ENCODE data around the gene NPR2.

Gene NPR2

GRCh38 chr9:35814841-35815543 is 23.6 kb downstream of the NPR2 start, which contains the start of gene HINT2:
TSS of gene HINT2 (minus strand) at chr9:35815042. CDS start at chr9:35814979, 63 bp downstream.
- Histone ChIP-seq H3K9me3 (ENCODE audit: control insufficient read depth in 2 of 2, low read length in 2 of 2) (no peaks in the 10 kb centered on the region), H3K36me3 (ENCODE audit: control insufficient read depth in 2 of 2, insufficient read depth in 2 of 2, low read length in 2 of 2) (peaks cover 0 to 2% of the 10 kb centered on the region in 2 donors), H3K27ac (ENCODE audit: low read length) (peak within 1 kb of the TSS; percentile 93), H3K4me1 (ENCODE audit: control insufficient read depth, insufficient read depth, low read length) (peaks cover 41% of the 10 kb centered on the region), H3K4me3 (ENCODE audit: low read length in 2 of 2) (peak within 1 kb of the TSS; percentile 81 to 85), H3K9ac (ENCODE audit: low read length in 2 of 2) (peak within 1 kb of the TSS; percentile 76 to 87), H3K27me3 (ENCODE audit: control insufficient read depth in 1 of 2, insufficient read depth in 2 of 2, low read length in 2 of 2) (no peaks in the 10 kb centered on the region)

GRCh38 chr9:35816708-35817107 is 25.3 kb downstream of the NPR2 start:
- Histone ChIP-seq H3K4me1 (ENCODE audit: control insufficient read depth, insufficient read depth, low read length) (peaks cover 30% of the 10 kb centered on the region), H3K27ac (ENCODE audit: low read length) (no peak overlapping the region), H3K4me3 (ENCODE audit: low read length in 2 of 2) (no peak overlapping the region), H3K36me3 (ENCODE audit: control insufficient read depth in 2 of 2, insufficient read depth in 2 of 2, low read length in 2 of 2) (no peaks in the 10 kb centered on the region), H3K9ac (ENCODE audit: low read length in 2 of 2) (no peak overlapping the region), H3K9me3 (ENCODE audit: control insufficient read depth in 2 of 2, low read length in 2 of 2) (no peaks in the 10 kb centered on the region), H3K27me3 (ENCODE audit: control insufficient read depth in 1 of 2, insufficient read depth in 2 of 2, low read length in 2 of 2) (no peaks in the 10 kb centered on the region)

GRCh38 chr9:35818341-35818740 is 26.9 kb downstream of the NPR2 start:
- Histone ChIP-seq H3K4me3 (ENCODE audit: low read length in 2 of 2) (no peak overlapping the region), H3K9me3 (ENCODE audit: control insufficient read depth in 2 of 2, low read length in 2 of 2) (no peaks in the 10 kb centered on the region), H3K9ac (ENCODE audit: low read length in 2 of 2) (no peak overlapping the region), H3K27ac (ENCODE audit: low read length) (no peak overlapping the region), H3K27me3 (ENCODE audit: control insufficient read depth in 1 of 2, insufficient read depth in 2 of 2, low read length in 2 of 2) (no peaks in the 10 kb centered on the region), H3K36me3 (ENCODE audit: control insufficient read depth in 2 of 2, insufficient read depth in 2 of 2, low read length in 2 of 2) (no peaks in the 10 kb centered on the region), H3K4me1 (ENCODE audit: control insufficient read depth, insufficient read depth, low read length) (peaks cover 17% of the 10 kb centered on the region)

- H3K9me3 ChIP-seq (ENCODE audit: control insufficient read depth in 2 of 2, low read length in 2 of 2), result no peaks in the 10 kb centered on the region
- peaks cover 5% of the 10 kb centered on the region for H3K4me1 ChIP-seq (ENCODE audit: control insufficient read depth, insufficient read depth, low read length)
- H3K27me3 ChIP-seq (ENCODE audit: control insufficient read depth in 1 of 2, insufficient read depth in 2 of 2, low read length in 2 of 2), result no peaks in the 10 kb centered on the region
- no peak overlapping the region for H3K9ac ChIP-seq (ENCODE audit: low read length in 2 of 2)
- H3K27ac ChIP-seq (ENCODE audit: low read length), result no peak overlapping the region
- H3K36me3 ChIP-seq (ENCODE audit: control insufficient read depth in 2 of 2, insufficient read depth in 2 of 2, low read length in 2 of 2), result no peaks in the 10 kb centered on the region
- H3K4me3 ChIP-seq (ENCODE audit: low read length in 2 of 2), result no peak overlapping the region
Observed at GRCh38 chr9:35820076-35820475, 28.7 kb downstream of the NPR2 start.

GRCh38 chr9:35822926-35823325 is 31.5 kb downstream of the NPR2 start:
- H3K9me3 ChIP-seq (ENCODE audit: control insufficient read depth in 2 of 2, low read length in 2 of 2), result no peaks in the 10 kb centered on the region
- peaks cover 3% of the 10 kb centered on the region for H3K4me1 ChIP-seq (ENCODE audit: control insufficient read depth, insufficient read depth, low read length)
- H3K27me3 ChIP-seq (ENCODE audit: control insufficient read depth in 1 of 2, insufficient read depth in 2 of 2, low read length in 2 of 2), result no peaks in the 10 kb centered on the region
- H3K36me3 ChIP-seq (ENCODE audit: control insufficient read depth in 2 of 2, insufficient read depth in 2 of 2, low read length in 2 of 2), result no peaks in the 10 kb centered on the region
- no peak overlapping the region for H3K27ac ChIP-seq (ENCODE audit: low read length)
- H3K4me3 ChIP-seq (ENCODE audit: low read length in 2 of 2), result no peak overlapping the region
- H3K9ac ChIP-seq (ENCODE audit: low read length in 2 of 2), result no peak overlapping the region

GRCh38 chr9:35826071-35826701 is 34.8 kb downstream of the NPR2 start:
- Histone ChIP-seq H3K9ac (ENCODE audit: low read length in 2 of 2) (peak overlapping the region in 1 of 2 donors; percentile 55), H3K27me3 (ENCODE audit: control insufficient read depth in 1 of 2, insufficient read depth in 2 of 2, low read length in 2 of 2) (no peaks in the 10 kb centered on the region), H3K9me3 (ENCODE audit: control insufficient read depth in 2 of 2, low read length in 2 of 2) (no peaks in the 10 kb centered on the region), H3K27ac (ENCODE audit: low read length) (no peak overlapping the region), H3K4me3 (ENCODE audit: low read length in 2 of 2) (no peak overlapping the region), H3K4me1 (ENCODE audit: control insufficient read depth, insufficient read depth, low read length) (peaks cover 28% of the 10 kb centered on the region), H3K36me3 (ENCODE audit: control insufficient read depth in 2 of 2, insufficient read depth in 2 of 2, low read length in 2 of 2) (no peaks in the 10 kb centered on the region)

GRCh38 chr9:35827486-35827885 is 36.1 kb downstream of the NPR2 start:
- Histone ChIP-seq H3K9ac (ENCODE audit: low read length in 2 of 2) (no peak overlapping the region), H3K36me3 (ENCODE audit: control insufficient read depth in 2 of 2, insufficient read depth in 2 of 2, low read length in 2 of 2) (peaks cover 0 to 3% of the 10 kb centered on the region in 2 donors), H3K9me3 (ENCODE audit: control insufficient read depth in 2 of 2, low read length in 2 of 2) (no peaks in the 10 kb centered on the region), H3K4me3 (ENCODE audit: low read length in 2 of 2) (no peak overlapping the region), H3K4me1 (ENCODE audit: control insufficient read depth, insufficient read depth, low read length) (peaks cover 34% of the 10 kb centered on the region), H3K27ac (ENCODE audit: low read length) (no peak overlapping the region), H3K27me3 (ENCODE audit: control insufficient read depth in 1 of 2, insufficient read depth in 2 of 2, low read length in 2 of 2) (no peaks in the 10 kb centered on the region)

- Histone ChIP-seq H3K4me3 (ENCODE audit: low read length in 2 of 2) (peak within 1 kb of the TSS; percentile 66 to 89), H3K4me1 (ENCODE audit: control insufficient read depth, insufficient read depth, low read length) (peaks cover 34% of the 10 kb centered on the region), H3K36me3 (ENCODE audit: control insufficient read depth in 2 of 2, insufficient read depth in 2 of 2, low read length in 2 of 2) (peaks cover 0 to 4% of the 10 kb centered on the region in 2 donors), H3K27ac (ENCODE audit: low read length) (peak within 1 kb of the TSS; percentile 86), H3K27me3 (ENCODE audit: control insufficient read depth in 1 of 2, insufficient read depth in 2 of 2, low read length in 2 of 2) (no peaks in the 10 kb centered on the region), H3K9me3 (ENCODE audit: control insufficient read depth in 2 of 2, low read length in 2 of 2) (no peaks in the 10 kb centered on the region), H3K9ac (ENCODE audit: low read length in 2 of 2) (peak within 1 kb of the TSS; percentile 68 to 95)
Observed at GRCh38 chr9:35828716-35829083, 37.3 kb downstream of the NPR2 start, which contains the start of gene FAM221B. TSS of gene FAM221B (minus strand) at chr9:35828732. CDS start at chr9:35826161, 2,571 bp downstream.

- Histone ChIP-seq H3K4me1 (ENCODE audit: control insufficient read depth, insufficient read depth, low read length) (peaks cover 34% of the 10 kb centered on the region), H3K27ac (ENCODE audit: low read length) (peak within 1 kb of the TSS; percentile 86), H3K36me3 (ENCODE audit: control insufficient read depth in 2 of 2, insufficient read depth in 2 of 2, low read length in 2 of 2) (peaks cover 0 to 4% of the 10 kb centered on the region in 2 donors), H3K9ac (ENCODE audit: low read length in 2 of 2) (peak within 1 kb of the TSS; percentile 68 to 95), H3K9me3 (ENCODE audit: control insufficient read depth in 2 of 2, low read length in 2 of 2) (no peaks in the 10 kb centered on the region), H3K27me3 (ENCODE audit: control insufficient read depth in 1 of 2, insufficient read depth in 2 of 2, low read length in 2 of 2) (no peaks in the 10 kb centered on the region), H3K4me3 (ENCODE audit: low read length in 2 of 2) (peak within 1 kb of the TSS; percentile 66 to 89)
Observed at GRCh38 chr9:35829084-35829763, 37.8 kb downstream of the NPR2 start, which contains the start of gene TMEM8B. TSS of gene TMEM8B (plus strand) at chr9:35829228. CDS start at chr9:35829448, 220 bp downstream.

- peaks cover 37% of the 10 kb centered on the region for H3K4me1 ChIP-seq (ENCODE audit: control insufficient read depth, insufficient read depth, low read length)
- H3K9me3 ChIP-seq (ENCODE audit: control insufficient read depth in 2 of 2, low read length in 2 of 2), result no peaks in the 10 kb centered on the region
- H3K36me3 ChIP-seq (ENCODE audit: control insufficient read depth in 2 of 2, insufficient read depth in 2 of 2, low read length in 2 of 2), result peaks cover 2 to 4% of the 10 kb centered on the region in 2 donors
- peak overlapping the region; percentile 86 for H3K27ac ChIP-seq (ENCODE audit: low read length)
- H3K27me3 ChIP-seq (ENCODE audit: control insufficient read depth in 1 of 2, insufficient read depth in 2 of 2, low read length in 2 of 2), result no peaks in the 10 kb centered on the region
- H3K9ac ChIP-seq (ENCODE audit: low read length in 2 of 2), result peak overlapping the region; percentile 68 to 95
- H3K4me3 ChIP-seq (ENCODE audit: low read length in 2 of 2), result peak overlapping the region; percentile 66 to 89
Observed at GRCh38 chr9:35829764-35830096, 38.3 kb downstream of the NPR2 start.

All from stomach smooth muscle (tissue), 2 donors.